ENCODE data around the gene SFI1. TPM values are rescaled to one million over a fixed set of nuclear protein-coding genes. Genes with fewer than 3 reads are reported as not detected.
"Not testable (repeated sequence)": the region's sequence is repeated elsewhere in the genome, so short reads cannot be mapped to it uniquely, and the experiment has no call there.

Gene SFI1
- polyA plus RNA-seq, 3 donors from 2014 or later: 4.2 to 31.5 (median 11.1) TPM

GRCh38 chr22:31660860-31661341 lies 164.6 kb downstream of the SFI1 start:
- not testable (repeated sequence) for H3K9me3 Mint-ChIP-seq; H3K27me3 Mint-ChIP-seq (ENCODE audit: low read depth in 3 of 3); H3K36me3 Mint-ChIP-seq
- peak overlapping the region; percentile 93 to 99 (median 95) for H3K27ac Mint-ChIP-seq
- DNase-seq: peak in 2 of 3 donors; percentile 26 to 36
- peak overlapping the region; percentile 96 to 100 (median 100) for H3K4me3 Mint-ChIP-seq
- peaks cover 24 to 32% of the 10 kb centered on the region in 2 donors for H3K4me1 Mint-ChIP-seq

DNA sequence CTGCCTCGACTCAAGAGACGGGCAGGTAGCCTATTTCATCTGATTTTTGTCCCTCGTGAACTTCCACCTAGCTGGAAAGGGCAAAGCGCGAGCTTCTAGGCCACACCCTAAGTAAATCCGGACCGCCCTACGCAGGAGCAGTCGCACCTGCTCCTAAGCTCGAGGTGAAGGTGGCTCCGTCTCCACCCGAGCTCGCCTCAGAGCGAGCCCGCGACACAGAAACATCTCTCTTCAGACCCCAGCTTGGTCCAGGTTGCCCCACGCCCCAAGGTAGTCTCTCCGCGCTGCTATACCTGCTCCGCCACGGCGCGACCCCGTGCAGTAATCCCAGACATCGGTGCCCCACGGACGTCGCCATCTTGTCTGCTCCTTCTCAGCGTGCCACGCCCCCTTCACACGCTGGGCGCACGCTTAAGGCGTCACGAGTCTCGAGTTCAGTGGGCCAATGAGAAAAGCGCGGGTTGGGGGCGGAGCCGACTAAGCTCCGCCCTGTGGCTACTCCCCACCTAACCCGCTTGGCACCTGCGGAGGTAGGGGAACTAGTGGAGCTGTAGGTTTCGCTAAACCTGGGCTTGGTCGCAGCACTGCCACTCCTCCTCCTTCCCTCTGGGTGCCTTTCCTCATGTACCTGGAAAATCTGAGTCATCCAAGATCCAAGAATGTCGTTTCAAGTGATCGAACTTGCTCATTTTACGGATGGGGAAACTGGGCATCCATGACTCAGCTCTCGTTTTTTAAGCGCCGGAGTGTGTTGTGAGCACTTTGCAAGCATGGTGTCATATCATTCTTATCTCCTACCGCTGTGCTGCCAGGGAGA lies 165.7 kb downstream of the SFI1 start, which contains the start of gene PISD:
TSS of gene PISD (minus strand) at position 365 of the 817 bp plus-strand sequence. CDS start at position 358, 7 bp downstream.
- Mint-ChIP-seq H3K36me3 (peaks cover 0 to 3% (median 0%) of the 10 kb centered on the region in 3 donors), H3K4me1 (peaks cover 24 to 32% of the 10 kb centered on the region in 2 donors), H3K4me3 (peak within 1 kb of the TSS; percentile 96 to 100 (median 100)), H3K27ac (peak within 1 kb of the TSS; percentile 93 to 99 (median 97)), H3K9me3 (no peaks in the 10 kb centered on the region), H3K27me3 (ENCODE audit: low read depth in 3 of 3) (peaks cover 6 to 7% (median 7%) of the 10 kb centered on the region in 3 donors)
- peak; percentile 93 to 94 (median 94) for DNase-seq

- peaks cover 24 to 31% of the 10 kb centered on the region in 2 donors for H3K4me1 Mint-ChIP-seq
- H3K9me3 Mint-ChIP-seq: no peaks in the 10 kb centered on the region
- H3K36me3 Mint-ChIP-seq: peaks cover 0 to 3% (median 0%) of the 10 kb centered on the region in 3 donors
- DNase-seq: no peak
- peaks cover 6 to 7% (median 7%) of the 10 kb centered on the region in 3 donors for H3K27me3 Mint-ChIP-seq (ENCODE audit: low read depth in 3 of 3)
- H3K27ac Mint-ChIP-seq: peak overlapping the region; percentile 93 to 99 (median 97)
- peak overlapping the region; percentile 96 to 100 (median 100) for H3K4me3 Mint-ChIP-seq
Measured at GRCh38 chr22:31662668-31663037, 166.3 kb downstream of the SFI1 start.

Other genes with a start within 250 kb of the SFI1 start
- gene PIK3IP1, start 204.0 kb upstream of the SFI1 start, polyA plus RNA-seq: 100 to 1,000 TPM in 1 of 3 donors, 10 to 100 TPM in 2; 88.2 to 136 (median 98.1) TPM
- gene PATZ1, start 150.2 kb upstream of the SFI1 start, polyA plus RNA-seq: 1 to 10 TPM; 4.5 to 9.1 (median 5.3) TPM
- 100 to 1,000 TPM in 2 of 3 donors, 10 to 100 TPM in 1; 82.0 to 129 (median 105) TPM for gene DRG1, start 96.9 kb upstream of the SFI1 start, polyA plus RNA-seq
- gene EIF4ENIF1, start 6.7 kb upstream of the SFI1 start, polyA plus RNA-seq: 10 to 100 TPM in 1 of 3 donors, 1 to 10 TPM in 2; 6.9 to 21.1 (median 9.7) TPM
- gene PISD, start 165.7 kb downstream of the SFI1 start, polyA plus RNA-seq: 10 to 100 TPM; 16.3 to 34.8 (median 25.3) TPM

Data from immature natural killer cell (primary cell).